K562 (cell line): ENCODE measurements around the gene ATRAID. TPM values are rescaled to one million over a fixed set of nuclear protein-coding genes. Genes with fewer than 3 reads are reported as not detected.

Experiments used
- ATAC-seq: fragments of 200-7000 bp; cut with Tn5 transposase; 3 replicates; pipeline ENCODE4 v1.9.1; 2020; ENCODE audit warnings: moderate library complexity
- BruUV-seq: library from RNA; stranded (reverse); fragments of 400-500 nt; replicated peaks from 2 replicates; lab custom pipeline; 2021; lab: Mats Ljungman, UMichigan
- CTCF ChIA-PET: fragments of 300-600 bp; formaldehyde crosslinking; extraction: SDS; loops from one replicate; lab custom pipeline; 2021; ENCODE audit warnings: low intra/inter-chr PET ratio; lab: Yijun Ruan, JAX
- POLR2A ChIA-PET: fragments of 300-600, 350-650 bp; sonication (Branson Sonifier 250); formaldehyde crosslinking; extraction: SDS; loops from one replicate; lab custom pipeline; 2021; ENCODE audit warnings: antibody characterized with exemption, inconsistent platforms; lab: Yijun Ruan, JAX
- DNase-seq, 4 experiments: peaks; one replicate each; pipeline versions ENCODE4 v3.0.0 to v3.0.0-alpha.2; 2011 to 2018; ENCODE audit warnings: low spot score in 3 of 4, mixed read lengths in 3 of 4; ENCODE audit errors: extremely low read depth in 1 of 4
- FAIRE-seq: peaks from 2 replicates; lab custom pipeline; 2011; peaks lifted over from hg19 to GRCh38; lab: Jason Lieb, UNC
- H2AFZ ChIP-seq: 2 replicates; pipeline ENCODE4 v1.6.0; 2011; ENCODE audit warnings: low read depth, low read length, control low read depth, inconsistent platforms
- H3K27ac ChIP-seq: fragments of 200-600 bp; 3 replicates; pipeline ENCODE4 v1.8.0; 2011; ENCODE audit warnings: low read depth, mild to moderate bottlenecking, control low read depth, inconsistent platforms, low read length, moderate library complexity, mixed read lengths; ENCODE audit errors: extremely low read depth
- H3K27me3 ChIP-seq, 2 experiments: fragments of 300-600 bp in 1 of 2; 2 replicates in 1 of 2; 3 replicates in 1 of 2; pipeline versions ENCODE4 v1.6.0 to v1.8.0; 2011; ENCODE audit warnings: inconsistent platforms in 2 of 2, low read length in 2 of 2, mild to moderate bottlenecking in 1 of 2, mixed read lengths in 1 of 2, moderate library complexity in 1 of 2; ENCODE audit not compliant: control insufficient read depth in 2 of 2, insufficient read depth in 2 of 2
- H3K36me3 ChIP-seq: fragments of 300-600 bp; 3 replicates; pipeline ENCODE4 v1.8.0; 2011; ENCODE audit warnings: mild to moderate bottlenecking, low read length, inconsistent platforms; ENCODE audit not compliant: control insufficient read depth, insufficient read depth
- H3K4me1 ChIP-seq, 2 experiments: fragments of 200-600 bp in 1 of 2; replicated peaks in 1 of 2; 2 replicates in 1 of 2; 3 replicates in 1 of 2; pipeline versions ENCODE4 v1.5.1 to v1.8.0; 2011; ENCODE audit warnings: inconsistent platforms in 2 of 2, low read length in 2 of 2, mild to moderate bottlenecking in 1 of 2, mixed read lengths in 1 of 2, moderate library complexity in 1 of 2; ENCODE audit not compliant: control insufficient read depth in 2 of 2, insufficient read depth in 2 of 2
- H3K4me2 ChIP-seq: 2 replicates; pipeline ENCODE4 v1.6.1; 2011; ENCODE audit warnings: low read length, control low read depth, inconsistent platforms, mixed read lengths; ENCODE audit not compliant: insufficient read depth
- H3K4me3 ChIP-seq: fragments of 200-600 bp; sonication (generic), shearing (Covaris generic); 2 replicates; pipeline ENCODE4 v1.5.1; 2016; ENCODE audit warnings: control low read depth, inconsistent platforms
- H3K79me2 ChIP-seq: fragments of 200-600 bp; 3 replicates; pipeline ENCODE4 v1.8.0; 2011; ENCODE audit warnings: low read length, inconsistent platforms; ENCODE audit not compliant: control insufficient read depth, insufficient read depth
- H3K9ac ChIP-seq, 2 experiments: 2 replicates each; pipeline versions ENCODE4 v1.6.0 to v1.6.1; 2011; ENCODE audit warnings: low read depth in 2 of 2, low read length in 2 of 2, control low read depth in 1 of 2, inconsistent platforms in 1 of 2, mild to moderate bottlenecking in 1 of 2, mixed read lengths in 1 of 2; ENCODE audit not compliant: insufficient read depth in 1 of 2
- H3K9me1 ChIP-seq: one replicate; pipeline ENCODE4 v1.6.0; 2011; ENCODE audit warnings: inconsistent platforms, mild to moderate bottlenecking, low read length, moderate library complexity; ENCODE audit not compliant: control insufficient read depth, insufficient read depth
- H3K9me3 ChIP-seq: replicated peaks from 2 replicates; pipeline ENCODE4 v1.5.1; 2011; ENCODE audit warnings: low read depth, low read length, inconsistent platforms; ENCODE audit not compliant: control insufficient read depth, insufficient read depth
- H4K20me1 ChIP-seq: replicated peaks from 2 replicates; pipeline ENCODE4 v1.6.1; 2011; ENCODE audit warnings: low read length, inconsistent platforms, mixed read lengths; ENCODE audit not compliant: control insufficient read depth, insufficient read depth
- CBX8 ChIP-seq: fragments of 200-600 bp; sonication (generic); IDR thresholded peaks from 2 replicates; pipeline ENCODE4 v1.6.1; 2012; ENCODE audit warnings: borderline replicate concordance, mixed run types, low read depth, mild to moderate bottlenecking, moderate library complexity, mixed read lengths, low read length, control low read depth, inconsistent platforms; ENCODE audit not compliant: poor library complexity, severe bottlenecking; ENCODE audit errors: extremely low read depth
- MAFK ChIP-seq: IDR thresholded peaks from 2 replicates; pipeline ENCODE4 v1.6.1; 2011; ENCODE audit warnings: low read length, improper control_type of control experiment
- ZNF77 ChIP-seq: fragments of 250-450 bp; sonication (Bioruptor Pico); IDR thresholded peaks from 2 replicates; pipeline ENCODE4 v1.5.0; 2020
- WGBS: fragments of 100-300 bp; shearing (Covaris generic); methylation state at CpG from one replicate; pipeline ENCODE4 v1.1.6; 2016; ENCODE audit warnings: low coverage, mixed read lengths; ENCODE audit not compliant: insufficient coverage; ENCODE audit errors: missing lambda C conversion rate; 5-methylcytosine and 5-hydroxymethylcytosine counted together
- in situ Hi-C: fragments of 300-500 bp; cut with MboI; formaldehyde crosslinking; loops from 4 replicates; pipeline ENCODE4 v1.15.0; 2018; ENCODE audit warnings: inconsistent platforms, mixed read lengths
- intact Hi-C: fragments of 100-400 bp; cut with micrococcal nuclease; formaldehyde crosslinking; loops from 2 replicates; pipeline ENCODE4 v1.14.2; 2022
- polyA plus RNA-seq, 8 experiments: library from polyadenylated mRNA; depleted of rRNA in 4 of 8; stranded (reverse) in 5 of 8; unstranded in 3 of 8; fragments of >200 nt; fragmentation: Nextera tagmentation in 2 of 8; fragmentation: Illumina TruSeq in 1 of 8; extraction: Ambion mirVana in 2 of 8; extraction: Trizol in 1 of 8; gene quantifications; 2 replicates each; pipeline versions ENCODE4 v1.2.1 to v1.2.3, GENCODE V29; 2011 to 2014; ENCODE audit warnings: inconsistent platforms in 1 of 8, missing spikeins in 1 of 8
- total RNA-seq, 7 experiments: library from RNA; depleted of rRNA in 6 of 7; stranded (reverse); fragments of >200 nt in 6 of 7; fragmentation: Illumina TruSeq in 2 of 7; extraction: Trizol in 2 of 7; gene quantifications; 2 replicates each; pipeline versions ENCODE4 v1.2.1 to v1.2.3, GENCODE V29; 2011 to 2021; ENCODE audit warnings: low replicate concordance in 1 of 7

ATRAID gene
- total and polyA plus RNA-seq, 9 of the 15 experiments (the other 6 are each of a cell fraction or from before 2014, with no cell fraction given) = 70.2 to 187 (median 108) TPM

DNA sequence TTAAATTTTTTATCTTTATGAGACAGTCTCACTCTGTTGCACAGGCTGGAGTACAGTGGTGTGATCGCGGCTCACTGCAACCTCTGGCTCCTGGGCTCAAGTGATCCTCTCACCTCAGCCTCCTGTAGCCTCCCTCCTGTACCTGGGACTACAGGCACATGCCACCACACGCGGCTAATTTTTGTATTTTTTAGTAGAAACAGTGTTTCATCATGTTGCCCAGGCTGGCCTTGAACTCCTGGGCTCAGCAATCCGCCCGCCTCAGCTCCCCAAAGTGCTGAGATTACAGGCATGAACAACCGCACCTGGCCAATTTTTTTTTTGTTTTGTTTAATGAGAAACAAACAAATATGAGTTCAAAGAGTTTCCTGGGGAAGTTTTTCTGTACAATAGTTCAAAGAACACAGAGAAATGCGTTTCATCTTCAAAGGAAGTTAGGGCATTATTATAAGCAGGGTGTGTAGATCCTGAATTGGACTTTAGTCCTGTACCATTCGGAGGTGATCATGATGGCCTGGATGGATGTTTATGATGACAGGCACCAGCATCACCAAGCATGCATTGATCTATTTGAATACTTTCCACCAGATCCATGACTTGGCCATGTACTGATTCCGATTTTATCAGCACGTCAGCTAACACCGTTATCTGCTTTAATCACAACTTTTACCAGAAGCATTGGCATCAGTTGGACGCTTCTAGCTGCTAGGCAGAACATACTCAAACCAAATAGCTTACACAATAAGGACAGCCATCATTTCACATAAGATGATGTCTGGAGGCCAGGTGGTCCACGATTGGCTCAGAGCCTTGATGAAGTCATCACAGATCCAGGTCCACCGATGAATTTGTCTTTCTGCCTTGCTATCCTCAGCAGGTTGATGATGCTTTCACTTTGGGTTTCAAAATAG lies 34.1 kb upstream of the ATRAID start:
- no peaks in the 10 kb centered on the region for H3K9me1 ChIP-seq
- H3K27ac ChIP-seq = no peak overlapping the region
- H3K4me1 ChIP-seq = no peaks in the 10 kb centered on the region
- CTCF ChIA-PET = interaction anchor here (0.6 kb wide), 1 partner anchor 125 kb away, joined by 3 read pairs; no protein-coding TSS in a partner anchor
- H3K4me2 ChIP-seq = no peak overlapping the region
- H3K4me3 ChIP-seq = no peak overlapping the region
- H3K27me3 ChIP-seq = peaks cover 17 to 37% of the 10 kb centered on the region in 2 experiments; a peak in 4 of 5 replicates
- H3K9me3 ChIP-seq = no peaks in the 10 kb centered on the region
- DNase-seq = no peak
- 3% methylated on average over 15 of the region's 15 CpGs for WGBS
- intact Hi-C loops = no loop called here
- POLR2A ChIA-PET = interaction anchor here (0.7 to 1.5 kb wide), 2 partner anchors 8 to 93 kb away, joined by 3 to 5 read pairs; no protein-coding TSS in a partner anchor
- no peak for FAIRE-seq
- in situ Hi-C loops = no loop called here
- H3K79me2 ChIP-seq = no peaks in the 10 kb centered on the region
- H3K9ac ChIP-seq = no peak overlapping the region
- no peak overlapping the region for H2AFZ ChIP-seq
- peak; percentile 49; the same call in 2 of the 3 replicates for ATAC-seq
- no peaks in the 10 kb centered on the region for H3K36me3 ChIP-seq
- no TSS peak for BruUV-seq
- TF ChIP-seq ZNF77 (CRISPR knock-in tag) (no peak), MAFK (no peak), CBX8 (peak; percentile 84)
- H4K20me1 ChIP-seq = no peaks in the 10 kb centered on the region
